ENCODE measurements around the gene PATL2.
"Not testable (repeated sequence)": the region's sequence is repeated elsewhere in the genome, so short reads cannot be mapped to it uniquely, and the experiment has no call there.

The PATL2 gene

GRCh38 chr15:44641651-44642050 lies 69.5 kb downstream of the PATL2 start:
- DNase-seq: no peak

DNA sequence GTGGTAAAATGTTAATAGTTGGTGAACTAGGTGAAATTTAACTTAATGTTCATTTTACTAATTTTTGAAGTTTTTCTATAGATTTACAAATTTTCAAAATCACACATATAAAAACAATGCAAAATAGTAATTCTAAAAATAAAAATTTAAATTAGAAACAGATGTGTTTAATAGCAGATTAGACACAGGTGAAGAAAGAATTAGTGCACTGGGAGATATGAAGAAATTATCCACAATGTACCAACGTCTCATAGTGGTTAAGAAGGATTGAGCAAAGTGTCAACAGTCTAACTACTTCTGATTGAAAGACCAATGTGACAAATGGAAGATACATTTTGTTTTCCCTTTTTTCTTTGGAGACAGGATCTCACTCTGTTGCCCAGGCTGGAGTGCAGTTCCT lies 74.1 kb downstream of the PATL2 start:
- DNase-seq: no peak

- no peak for DNase-seq
Observed at GRCh38 chr15:44633603-44634002, 77.5 kb downstream of the PATL2 start.

- not testable (repeated sequence) for DNase-seq
Observed at GRCh38 chr15:44625286-44625685, 85.8 kb downstream of the PATL2 start.

DNA sequence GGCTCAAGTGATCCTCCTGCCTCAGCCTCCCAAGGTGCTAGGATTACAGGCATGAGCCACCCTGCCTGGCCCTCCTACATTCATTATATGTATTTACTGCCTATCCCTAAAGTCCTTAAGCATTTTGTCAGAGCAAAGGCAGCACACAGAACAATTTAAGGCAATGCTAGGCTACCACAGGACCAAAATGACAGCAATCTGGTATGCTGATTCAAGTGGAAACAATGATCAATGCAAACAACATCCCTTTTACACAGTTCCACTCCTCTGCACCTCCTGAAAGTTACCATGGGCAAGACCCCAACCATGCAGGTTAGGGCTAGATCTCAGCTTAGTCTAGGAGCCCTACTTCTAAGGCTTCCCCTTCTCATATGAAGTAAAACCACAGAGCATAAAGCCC lies 87.9 kb downstream of the PATL2 start:
- DNase-seq: no peak

GRCh38 chr15:44620081-44620480 lies 91.0 kb downstream of the PATL2 start:
- no peak for DNase-seq

GRCh38 chr15:44616974-44617373 lies 94.1 kb downstream of the PATL2 start:
- no peak for DNase-seq
